ENCODE data around the gene SKIC2.
"Not testable (repeated sequence)": the region's sequence is repeated elsewhere in the genome, so short reads cannot be mapped to it uniquely, and the experiment has no call there.

SKIC2 gene

GRCh38 chr6:31996385-31996784 lies 37.4 kb downstream of the SKIC2 start:
- not testable (repeated sequence) for DNase-seq; H3K27me3 Mint-ChIP-seq (ENCODE audit: low read depth, poor library complexity); H3K4me3 Mint-ChIP-seq; H3K9me3 Mint-ChIP-seq; H3K4me1 Mint-ChIP-seq; H3K27ac Mint-ChIP-seq; H3K36me3 Mint-ChIP-seq (ENCODE audit: low read depth)

DNA sequence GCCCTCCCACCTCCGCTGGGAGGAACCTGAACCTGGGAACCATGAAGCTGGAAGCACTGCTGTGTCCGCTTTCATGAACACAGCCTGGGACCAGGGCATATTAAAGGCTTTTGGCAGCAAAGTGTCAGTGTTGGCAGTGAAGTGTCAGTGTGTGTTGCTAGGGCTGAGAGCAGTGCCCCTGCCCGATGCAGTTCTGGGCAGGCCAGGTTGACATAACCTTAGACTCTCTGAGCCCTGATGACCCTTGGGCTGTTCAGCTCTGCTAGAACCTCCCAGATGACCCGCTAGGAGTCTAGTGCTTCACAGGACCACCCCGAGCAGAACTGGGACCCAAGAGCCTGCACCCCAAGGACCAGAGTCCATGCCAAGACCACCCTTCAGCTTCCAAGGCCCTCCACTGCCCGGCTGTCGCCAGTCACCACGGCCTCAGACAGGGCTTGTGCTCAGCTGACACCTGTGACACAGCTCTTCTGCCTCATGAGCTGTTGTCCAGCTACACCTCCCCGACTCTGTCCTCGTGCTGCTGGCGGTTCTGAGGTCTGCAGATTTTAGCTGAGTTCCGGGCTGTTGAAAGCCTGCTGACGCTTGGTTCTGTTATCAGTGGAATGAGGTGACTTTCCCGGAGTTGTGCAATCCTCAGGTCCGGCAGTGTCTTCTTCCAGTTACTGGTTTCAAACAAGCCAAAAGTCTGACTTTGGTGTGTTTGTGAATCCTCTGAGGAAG lies 43.7 kb downstream of the SKIC2 start:
- not testable (repeated sequence) for H3K4me3 Mint-ChIP-seq; H3K27me3 Mint-ChIP-seq (ENCODE audit: low read depth, poor library complexity); H3K4me1 Mint-ChIP-seq

DNA sequence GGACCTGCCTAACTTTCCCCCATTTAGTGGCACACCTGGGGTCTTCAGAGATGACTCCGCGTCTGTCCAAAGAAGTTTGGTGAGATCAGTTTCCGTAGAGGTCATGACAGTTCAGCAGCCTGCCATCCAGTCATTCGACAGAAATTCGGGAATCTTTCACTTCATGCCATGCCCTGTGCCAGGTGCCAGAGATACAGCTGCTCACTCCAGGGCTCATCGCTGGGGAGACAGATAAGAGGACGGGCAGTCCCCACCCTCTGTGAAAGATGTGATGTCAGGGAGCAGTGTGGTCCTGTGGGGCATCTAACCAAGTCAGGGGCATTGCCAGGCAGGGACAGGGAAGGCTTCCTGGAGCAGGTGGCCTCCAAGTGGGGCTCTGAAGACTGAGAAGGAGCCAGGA lies 44.3 kb downstream of the SKIC2 start:
- not testable (repeated sequence) for H3K9me3 Mint-ChIP-seq; H3K27me3 Mint-ChIP-seq (ENCODE audit: low read depth, poor library complexity); DNase-seq; H3K4me1 Mint-ChIP-seq; H3K36me3 Mint-ChIP-seq (ENCODE audit: low read depth); H3K27ac Mint-ChIP-seq; H3K4me3 Mint-ChIP-seq

More for the DNA sequence above, 43.7 kb downstream of the SKIC2 start:
- not testable (repeated sequence) for H3K9me3 Mint-ChIP-seq; H3K27ac Mint-ChIP-seq; DNase-seq; H3K36me3 Mint-ChIP-seq (ENCODE audit: low read depth)

DNA sequence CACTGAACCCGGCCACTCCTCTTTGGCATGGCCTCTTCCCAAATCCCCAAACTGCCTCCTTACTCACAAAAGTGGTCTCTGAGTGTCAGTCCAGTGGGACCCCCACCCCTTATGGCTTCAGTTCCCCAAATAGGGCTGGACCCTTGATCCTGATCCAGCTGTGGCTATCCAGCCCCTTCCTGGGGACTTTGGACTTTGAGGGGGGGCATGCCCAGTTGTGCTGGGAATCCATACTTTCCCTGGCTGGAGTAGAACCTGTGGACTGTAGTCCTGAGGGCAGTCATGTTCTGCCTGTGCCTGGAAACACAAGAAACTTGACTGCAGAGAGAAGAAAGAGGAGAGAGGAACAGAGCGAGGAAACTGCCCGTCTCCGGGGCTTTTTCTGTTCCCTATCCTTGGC lies 45.4 kb downstream of the SKIC2 start:
- H3K36me3 Mint-ChIP-seq (ENCODE audit: low read depth); H3K4me3 Mint-ChIP-seq; DNase-seq; H3K4me1 Mint-ChIP-seq; H3K9me3 Mint-ChIP-seq; H3K27me3 Mint-ChIP-seq (ENCODE audit: low read depth, poor library complexity); H3K27ac Mint-ChIP-seq: not testable (repeated sequence)

DNA sequence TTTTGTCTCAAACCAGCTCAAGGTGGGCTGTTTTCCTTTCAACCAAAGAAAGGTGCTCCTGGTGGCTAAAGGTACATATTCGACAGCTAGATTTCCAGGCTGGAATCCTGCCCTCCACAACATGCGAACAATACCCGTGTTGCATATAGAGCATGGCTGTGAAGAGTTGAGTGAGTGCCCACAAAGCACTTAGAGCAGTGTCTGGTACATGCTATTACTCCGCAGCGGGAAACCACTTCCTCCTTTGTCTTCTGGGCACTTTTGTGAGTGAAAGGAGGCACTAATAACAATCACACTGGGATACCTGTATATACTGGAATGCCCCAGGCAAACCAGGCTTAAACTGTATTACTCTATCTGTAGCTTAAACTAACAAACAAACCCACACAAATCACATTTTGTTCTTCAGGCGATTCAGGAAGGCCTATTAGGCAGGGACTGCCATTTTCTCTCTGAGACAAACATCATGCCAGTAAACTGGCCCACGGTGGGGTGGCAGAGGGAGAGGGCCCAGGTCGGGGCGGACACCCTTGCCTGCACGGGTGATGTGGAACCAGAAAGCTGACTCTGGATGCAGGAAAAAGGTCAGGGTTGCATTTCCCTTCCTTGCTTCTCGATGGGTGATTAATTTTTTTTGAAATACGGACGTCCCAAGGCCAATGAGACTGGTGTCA lies 46.0 kb downstream of the SKIC2 start:
- not testable (repeated sequence) for H3K27ac Mint-ChIP-seq; DNase-seq; H3K36me3 Mint-ChIP-seq (ENCODE audit: low read depth); H3K4me3 Mint-ChIP-seq; H3K4me1 Mint-ChIP-seq; H3K27me3 Mint-ChIP-seq (ENCODE audit: low read depth, poor library complexity); H3K9me3 Mint-ChIP-seq

- H3K27me3 Mint-ChIP-seq (ENCODE audit: low read depth, poor library complexity); H3K27ac Mint-ChIP-seq; H3K9me3 Mint-ChIP-seq; H3K36me3 Mint-ChIP-seq (ENCODE audit: low read depth); H3K4me3 Mint-ChIP-seq; H3K4me1 Mint-ChIP-seq; DNase-seq: not testable (repeated sequence)
These were observed 46.5 kb downstream of the SKIC2 start for GRCh38 chr6:32005538-32005880.

- not testable (repeated sequence) for H3K4me1 Mint-ChIP-seq; DNase-seq; H3K36me3 Mint-ChIP-seq (ENCODE audit: low read depth); H3K27ac Mint-ChIP-seq; H3K4me3 Mint-ChIP-seq; H3K9me3 Mint-ChIP-seq; H3K27me3 Mint-ChIP-seq (ENCODE audit: low read depth, poor library complexity)
These were observed 47.1 kb downstream of the SKIC2 start for GRCh38 chr6:32005991-32006529.

DNA sequence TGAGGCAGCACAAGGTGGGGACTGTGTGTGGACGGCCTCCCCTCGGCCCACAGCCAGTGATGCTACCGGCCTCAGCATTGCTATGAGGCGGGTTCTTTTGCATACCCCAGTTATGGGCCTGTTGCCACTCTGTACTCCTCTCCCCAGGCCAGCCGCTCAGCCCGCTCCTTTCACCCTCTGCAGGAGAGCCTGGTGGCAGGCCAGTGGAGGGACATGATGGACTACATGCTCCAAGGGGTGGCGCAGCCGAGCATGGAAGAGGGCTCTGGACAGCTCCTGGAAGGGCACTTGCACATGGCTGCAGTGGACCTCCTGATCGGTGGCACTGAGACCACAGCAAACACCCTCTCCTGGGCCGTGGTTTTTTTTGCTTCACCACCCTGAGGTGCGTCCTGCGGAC lies 48.1 kb downstream of the SKIC2 start:
- not testable (repeated sequence) for H3K4me3 Mint-ChIP-seq; H3K27me3 Mint-ChIP-seq (ENCODE audit: low read depth, poor library complexity); H3K27ac Mint-ChIP-seq; H3K36me3 Mint-ChIP-seq (ENCODE audit: low read depth); H3K4me1 Mint-ChIP-seq; DNase-seq; H3K9me3 Mint-ChIP-seq

DNA sequence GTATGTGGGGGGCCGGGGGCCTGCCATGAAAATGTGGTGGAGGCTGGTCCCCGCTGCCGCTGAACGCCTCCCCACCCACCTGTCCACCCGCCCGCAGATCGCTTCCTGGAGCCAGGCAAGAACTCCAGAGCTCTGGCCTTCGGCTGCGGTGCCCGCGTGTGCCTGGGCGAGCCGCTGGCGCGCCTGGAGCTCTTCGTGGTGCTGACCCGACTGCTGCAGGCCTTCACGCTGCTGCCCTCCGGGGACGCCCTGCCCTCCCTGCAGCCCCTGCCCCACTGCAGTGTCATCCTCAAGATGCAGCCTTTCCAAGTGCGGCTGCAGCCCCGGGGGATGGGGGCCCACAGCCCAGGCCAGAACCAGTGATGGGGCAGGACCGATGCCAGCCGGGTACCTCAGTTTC lies 49.1 kb downstream of the SKIC2 start:
- H3K27ac Mint-ChIP-seq; H3K4me1 Mint-ChIP-seq; DNase-seq; H3K36me3 Mint-ChIP-seq (ENCODE audit: low read depth); H3K4me3 Mint-ChIP-seq; H3K9me3 Mint-ChIP-seq; H3K27me3 Mint-ChIP-seq (ENCODE audit: low read depth, poor library complexity): not testable (repeated sequence)

DNA sequence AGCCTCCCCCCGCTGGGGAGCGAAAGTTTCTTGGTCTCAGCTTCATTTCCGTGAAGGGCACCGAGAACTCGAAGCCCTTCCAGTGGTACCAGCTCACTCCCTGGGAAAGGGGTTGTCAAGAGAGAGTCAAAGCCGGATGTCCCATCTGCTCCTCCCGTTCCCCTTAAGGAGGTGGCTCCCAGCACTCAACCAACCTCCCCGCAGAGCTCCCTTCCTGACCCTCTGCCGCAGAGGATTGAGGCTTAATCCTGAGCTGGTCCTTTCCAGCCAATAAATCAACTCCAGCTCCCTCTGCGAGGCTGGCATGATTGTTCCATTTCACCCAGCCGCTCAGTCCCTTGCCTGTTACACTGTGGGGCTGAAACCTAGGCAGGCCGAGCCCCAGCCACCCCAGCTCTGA lies 49.6 kb downstream of the SKIC2 start:
- not testable (repeated sequence) for DNase-seq; H3K27ac Mint-ChIP-seq; H3K9me3 Mint-ChIP-seq; H3K4me3 Mint-ChIP-seq; H3K36me3 Mint-ChIP-seq (ENCODE audit: low read depth); H3K4me1 Mint-ChIP-seq; H3K27me3 Mint-ChIP-seq (ENCODE audit: low read depth, poor library complexity)

- not testable (repeated sequence) for H3K27ac Mint-ChIP-seq; H3K4me1 Mint-ChIP-seq; H3K4me3 Mint-ChIP-seq; H3K9me3 Mint-ChIP-seq; H3K36me3 Mint-ChIP-seq (ENCODE audit: low read depth); DNase-seq; H3K27me3 Mint-ChIP-seq (ENCODE audit: low read depth, poor library complexity)
These were observed 50.6 kb downstream of the SKIC2 start for GRCh38 chr6:32009537-32009936.

DNA sequence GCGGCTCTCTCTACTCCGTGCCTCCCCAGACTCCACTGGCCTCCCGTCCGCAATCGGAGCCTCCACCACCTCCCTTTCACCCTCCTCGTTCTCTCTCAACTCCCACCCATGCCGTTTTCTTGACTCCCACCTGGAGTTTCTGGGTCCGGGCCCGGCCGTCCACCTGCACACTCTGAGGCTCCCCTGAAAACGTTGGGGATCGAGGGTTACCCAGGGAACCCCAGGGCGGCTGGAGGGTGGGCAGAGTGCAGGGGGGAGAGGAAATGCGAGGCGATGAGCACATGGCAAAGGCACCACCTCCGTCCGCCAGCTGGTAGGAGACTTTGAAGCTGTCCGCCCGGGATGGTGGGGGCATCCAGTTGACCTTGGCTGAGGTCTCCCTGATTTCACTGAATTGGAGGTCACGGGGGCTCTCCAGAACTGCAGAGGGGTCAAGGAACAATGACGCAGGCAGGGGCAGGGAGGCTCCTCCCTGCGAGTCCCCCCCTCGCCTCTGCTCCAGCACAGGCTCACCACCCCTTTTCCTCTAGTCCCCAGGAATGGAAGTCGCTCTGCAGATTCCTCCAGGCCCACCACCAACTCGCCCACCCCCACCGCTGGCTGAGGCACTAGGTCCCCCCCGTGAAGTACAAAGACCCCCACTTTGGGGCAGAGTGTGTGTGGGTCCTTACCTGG lies 52.0 kb downstream of the SKIC2 start:
- not testable (repeated sequence) for H3K4me3 Mint-ChIP-seq; H3K27me3 Mint-ChIP-seq (ENCODE audit: low read depth, poor library complexity); H3K36me3 Mint-ChIP-seq (ENCODE audit: low read depth); H3K4me1 Mint-ChIP-seq; H3K27ac Mint-ChIP-seq; H3K9me3 Mint-ChIP-seq; DNase-seq

DNA sequence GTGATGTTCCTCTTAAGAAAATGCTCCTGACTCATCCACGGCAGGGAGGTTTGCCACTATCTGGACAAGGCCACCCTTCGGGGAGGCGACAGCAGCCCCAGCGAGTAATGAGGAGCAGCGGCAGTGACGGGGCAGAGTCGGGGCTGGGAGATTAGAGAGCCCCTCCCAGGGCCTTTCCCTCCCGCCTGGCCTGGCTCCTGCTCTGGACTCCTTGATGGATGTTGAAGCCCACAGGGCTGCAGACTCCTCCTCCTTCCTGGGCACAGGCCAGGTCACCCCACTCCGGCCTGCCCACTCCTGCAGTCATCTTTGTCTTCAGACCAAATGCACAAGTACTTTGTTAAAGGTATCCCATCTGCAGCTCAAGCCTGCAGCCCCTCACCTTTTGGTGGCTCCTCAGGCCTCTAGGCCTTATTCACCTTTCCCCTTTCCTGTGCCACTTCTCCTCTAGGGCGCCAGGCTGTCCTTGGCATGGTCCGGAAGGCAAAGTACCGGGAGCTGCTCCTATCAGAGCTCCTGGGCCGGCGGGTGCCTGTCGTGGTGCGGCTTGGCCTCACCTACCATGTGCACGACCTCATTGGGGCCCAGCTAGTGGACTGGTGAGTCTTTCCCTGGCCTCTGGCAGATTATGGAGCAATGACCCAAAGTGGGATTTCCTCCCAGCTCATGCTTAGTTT lies 54.1 kb downstream of the SKIC2 start:
- H3K27ac Mint-ChIP-seq; H3K4me1 Mint-ChIP-seq; H3K9me3 Mint-ChIP-seq; H3K36me3 Mint-ChIP-seq (ENCODE audit: low read depth); H3K4me3 Mint-ChIP-seq; H3K27me3 Mint-ChIP-seq (ENCODE audit: low read depth, poor library complexity); DNase-seq: not testable (repeated sequence)

GRCh38 chr6:32013738-32014137 lies 54.8 kb downstream of the SKIC2 start:
- not testable (repeated sequence) for H3K4me1 Mint-ChIP-seq

More at GRCh38 chr6:32013738-32014137, 54.8 kb downstream of the SKIC2 start:
- H3K4me3 Mint-ChIP-seq; H3K27me3 Mint-ChIP-seq (ENCODE audit: low read depth, poor library complexity); DNase-seq; H3K9me3 Mint-ChIP-seq; H3K36me3 Mint-ChIP-seq (ENCODE audit: low read depth); H3K27ac Mint-ChIP-seq: not testable (repeated sequence)
